HG02973 (cell line): ENCODE results near the gene PCDHGB6.
A peak's percentile ranks its signal among the peaks of the same experiment; 100 is the strongest.
"Not testable (repeated sequence)": the region's sequence is repeated elsewhere in the genome, so short reads cannot be mapped to it uniquely, and the experiment has no call there.

Experiments
- ATAC-seq: cut with Tn5 transposase; IDR thresholded peaks from one replicate; pipeline ENCODE4 v1.9.1; 2021; ENCODE audit warnings: moderate library complexity; ENCODE audit not compliant: unreplicated experiment

PCDHGB6 gene

DNA sequence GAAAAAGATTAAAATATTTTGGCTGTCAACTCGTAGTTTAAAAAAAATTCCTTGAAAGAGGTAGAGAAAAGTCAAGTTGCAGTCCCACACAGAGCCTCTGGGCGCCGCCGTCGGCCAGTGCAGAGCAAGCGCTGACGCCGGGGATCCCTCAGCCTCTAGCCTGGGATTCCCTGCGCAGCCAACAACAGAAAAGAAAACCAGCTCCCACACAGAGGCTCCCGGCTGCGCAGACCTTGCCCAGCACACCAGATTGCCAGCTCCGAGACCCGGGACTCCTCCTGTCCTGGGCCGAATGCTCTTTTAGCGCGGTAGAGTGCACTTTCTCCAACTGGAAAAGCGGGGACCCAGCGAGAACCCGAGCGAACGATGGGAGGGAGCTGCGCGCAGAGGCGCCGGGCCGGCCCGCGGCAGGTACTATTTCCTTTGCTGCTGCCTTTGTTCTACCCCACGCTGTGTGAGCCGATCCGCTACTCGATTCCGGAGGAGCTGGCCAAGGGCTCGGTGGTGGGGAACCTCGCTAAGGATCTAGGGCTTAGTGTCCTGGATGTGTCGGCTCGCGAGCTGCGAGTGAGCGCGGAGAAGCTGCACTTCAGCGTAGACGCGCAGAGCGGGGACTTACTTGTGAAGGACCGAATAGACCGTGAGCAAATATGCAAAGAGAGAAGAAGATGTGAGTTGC, 9.8 kb downstream of the PCDHGB6 start, which contains the start of gene PCDHGB7:
TSS of gene PCDHGB7 (plus strand) at position 184 of the 679 bp plus-strand sequence. CDS start at position 367, 183 bp downstream.
- peak; percentile 89 for ATAC-seq

DNA sequence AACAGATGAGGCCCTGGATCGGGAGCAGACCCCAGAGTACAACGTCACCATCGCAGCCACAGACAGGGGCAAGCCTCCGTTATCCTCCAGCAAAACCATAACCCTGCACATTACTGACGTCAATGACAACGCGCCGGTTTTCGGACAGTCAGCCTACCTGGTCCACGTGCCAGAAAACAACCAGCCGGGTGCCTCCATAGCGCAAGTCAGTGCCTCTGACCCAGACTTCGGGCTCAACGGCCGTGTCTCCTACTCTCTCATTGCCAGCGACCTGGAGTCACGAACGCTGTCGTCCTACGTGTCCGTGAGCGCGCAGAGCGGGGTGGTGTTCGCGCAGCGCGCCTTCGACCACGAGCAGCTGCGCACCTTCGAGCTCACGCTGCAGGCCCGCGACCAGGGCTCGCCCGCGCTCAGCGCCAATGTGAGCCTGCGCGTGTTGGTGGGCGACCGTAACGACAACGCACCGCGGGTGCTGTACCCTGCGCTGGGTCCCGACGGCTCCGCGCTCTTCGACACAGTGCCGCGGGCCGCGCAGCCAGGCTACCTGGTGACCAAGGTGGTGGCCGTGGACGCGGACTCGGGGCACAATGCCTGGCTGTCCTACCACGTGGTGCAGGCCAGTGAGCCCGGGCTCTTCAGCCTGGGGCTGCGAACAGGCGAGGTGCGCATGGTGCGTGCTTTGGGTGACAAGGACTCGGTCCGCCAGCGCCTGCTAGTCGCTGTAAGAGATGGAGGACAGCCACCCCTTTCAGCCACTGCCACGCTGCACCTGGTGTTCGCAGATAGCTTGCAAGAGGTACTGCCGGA, 11.5 kb downstream of the PCDHGB6 start:
- ATAC-seq, result no peak

DNA sequence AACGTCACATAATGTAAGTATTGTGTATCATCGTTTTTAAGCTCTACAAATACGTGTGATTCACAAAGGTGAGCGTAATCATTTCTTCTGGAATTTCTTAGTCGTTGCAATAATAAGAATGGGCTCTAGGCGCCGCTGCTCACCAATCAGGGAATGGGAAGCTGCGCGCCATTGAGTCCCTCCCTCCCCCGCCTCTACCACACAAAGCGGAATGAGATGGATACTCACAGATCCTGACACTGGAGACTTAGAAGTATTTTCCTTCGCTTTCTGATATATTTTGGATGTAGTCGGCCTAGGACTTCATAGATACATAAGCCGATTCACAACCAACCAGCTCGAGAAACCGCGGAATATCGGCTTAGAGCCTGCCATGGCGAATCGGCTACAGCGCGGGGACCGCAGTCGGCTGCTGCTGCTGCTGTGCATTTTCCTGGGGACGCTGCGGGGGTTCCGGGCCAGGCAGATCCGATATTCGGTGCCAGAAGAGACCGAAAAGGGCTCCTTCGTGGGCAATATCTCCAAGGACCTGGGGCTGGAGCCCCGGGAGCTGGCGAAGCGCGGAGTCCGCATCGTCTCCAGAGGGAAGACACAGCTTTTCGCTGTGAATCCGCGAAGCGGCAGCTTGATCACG, 13.2 kb downstream of the PCDHGB6 start, which contains the start of gene PCDHGA11:
TSS of gene PCDHGA11 (plus strand) at position 197 of the 634 bp plus-strand sequence. CDS start at position 374, 177 bp downstream.
- no peak for ATAC-seq

DNA sequence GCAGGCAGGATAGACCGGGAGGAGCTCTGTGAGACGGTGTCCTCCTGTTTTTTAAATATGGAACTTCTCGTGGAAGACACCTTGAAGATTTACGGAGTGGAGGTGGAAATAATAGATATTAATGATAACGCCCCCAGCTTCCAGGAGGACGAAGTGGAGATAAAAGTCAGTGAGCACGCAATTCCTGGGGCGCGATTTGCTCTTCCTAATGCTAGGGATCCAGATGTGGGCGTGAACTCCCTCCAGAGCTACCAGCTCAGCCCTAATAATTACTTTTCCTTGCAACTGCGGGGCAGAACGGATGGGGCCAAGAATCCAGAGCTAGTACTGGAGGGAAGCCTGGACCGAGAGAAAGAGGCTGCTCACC, 13.7 kb downstream of the PCDHGB6 start:
- ATAC-seq, result no peak

DNA sequence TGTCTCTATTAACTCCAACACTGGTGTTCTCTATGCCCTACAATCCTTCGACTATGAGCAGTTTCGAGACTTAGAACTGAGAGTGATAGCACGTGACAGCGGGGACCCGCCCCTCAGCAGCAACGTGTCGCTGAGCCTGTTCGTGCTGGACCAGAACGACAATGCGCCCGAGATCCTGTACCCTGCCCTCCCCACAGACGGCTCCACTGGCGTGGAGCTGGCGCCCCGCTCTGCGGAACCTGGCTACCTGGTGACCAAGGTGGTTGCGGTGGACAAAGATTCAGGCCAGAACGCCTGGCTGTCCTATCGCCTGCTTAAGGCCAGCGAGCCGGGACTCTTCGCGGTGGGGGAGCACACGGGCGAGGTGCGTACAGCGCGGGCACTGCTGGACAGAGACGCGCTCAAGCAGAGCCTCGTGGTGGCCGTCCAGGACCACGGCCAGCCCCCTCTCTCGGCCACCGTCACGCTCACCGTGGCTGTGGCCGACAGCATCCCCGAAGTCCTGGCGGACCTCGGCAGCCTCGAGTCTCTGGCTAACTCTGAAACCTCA, 15.0 kb downstream of the PCDHGB6 start:
- no peak for ATAC-seq

DNA sequence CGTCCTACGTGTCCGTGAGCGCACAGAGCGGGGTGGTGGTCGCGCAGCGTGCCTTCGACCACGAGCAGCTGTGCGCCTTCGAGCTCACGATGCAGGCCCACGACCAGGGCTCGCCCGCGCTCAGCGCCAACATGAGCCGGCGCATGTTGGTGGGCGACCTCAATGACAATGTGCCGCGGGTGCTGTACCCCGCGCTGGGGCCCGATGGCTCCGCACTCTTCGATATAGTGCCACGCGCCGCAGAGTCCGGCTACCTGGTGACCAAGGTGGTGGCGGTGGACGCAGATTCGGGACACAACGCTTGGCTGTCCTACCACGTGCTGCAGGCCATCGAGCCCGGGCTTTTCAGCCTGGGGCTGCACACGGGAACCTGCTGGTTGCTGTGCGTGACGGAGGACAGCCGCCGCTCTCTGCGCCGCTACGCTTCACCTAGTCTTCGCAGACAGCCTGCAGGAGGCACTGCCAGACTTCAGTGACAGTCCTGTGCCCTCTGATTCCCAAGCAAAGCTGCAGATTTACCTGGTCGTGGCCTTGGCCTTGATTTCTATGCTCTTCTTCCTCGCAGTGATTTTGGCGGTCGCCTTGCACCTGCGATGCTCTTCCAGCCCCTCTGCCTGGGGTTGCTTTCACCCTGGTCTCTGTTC, 20.1 kb downstream of the PCDHGB6 start:
- no peak for ATAC-seq

DNA sequence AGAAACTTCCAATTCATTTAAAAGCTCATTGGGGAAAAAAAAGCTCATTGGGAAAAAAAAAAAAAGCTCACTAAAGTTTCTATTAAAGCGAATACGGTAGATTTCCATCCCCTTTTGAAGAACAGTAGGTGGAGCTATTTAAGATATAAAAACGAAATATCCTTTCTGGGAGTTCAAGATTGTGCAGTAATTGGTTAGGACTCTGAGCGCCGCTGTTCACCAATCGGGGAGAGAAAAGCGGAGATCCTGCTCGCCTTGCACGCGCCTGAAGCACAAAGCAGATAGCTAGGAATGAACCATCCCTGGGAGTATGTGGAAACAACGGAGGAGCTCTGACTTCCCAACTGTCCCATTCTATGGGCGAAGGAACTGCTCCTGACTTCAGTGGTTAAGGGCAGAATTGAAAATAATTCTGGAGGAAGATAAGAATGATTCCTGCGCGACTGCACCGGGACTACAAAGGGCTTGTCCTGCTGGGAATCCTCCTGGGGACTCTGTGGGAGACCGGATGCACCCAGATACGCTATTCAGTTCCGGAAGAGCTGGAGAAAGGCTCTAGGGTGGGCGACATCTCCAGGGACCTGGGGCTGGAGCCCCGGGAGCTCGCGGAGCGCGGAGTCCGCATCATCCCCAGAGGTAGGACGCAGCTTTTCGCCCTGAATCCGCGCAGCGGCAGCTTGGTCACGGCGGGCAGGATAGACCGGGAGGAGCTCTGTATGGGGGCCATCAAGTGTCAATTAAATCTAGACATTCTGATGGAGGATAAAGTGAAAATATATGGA, 22.7 kb downstream of the PCDHGB6 start, which contains the start of gene PCDHGA12:
TSS of gene PCDHGA12 (plus strand) at position 176 of the 782 bp plus-strand sequence. CDS start at position 429, 253 bp downstream.
- ATAC-seq, result peak; percentile 86

DNA sequence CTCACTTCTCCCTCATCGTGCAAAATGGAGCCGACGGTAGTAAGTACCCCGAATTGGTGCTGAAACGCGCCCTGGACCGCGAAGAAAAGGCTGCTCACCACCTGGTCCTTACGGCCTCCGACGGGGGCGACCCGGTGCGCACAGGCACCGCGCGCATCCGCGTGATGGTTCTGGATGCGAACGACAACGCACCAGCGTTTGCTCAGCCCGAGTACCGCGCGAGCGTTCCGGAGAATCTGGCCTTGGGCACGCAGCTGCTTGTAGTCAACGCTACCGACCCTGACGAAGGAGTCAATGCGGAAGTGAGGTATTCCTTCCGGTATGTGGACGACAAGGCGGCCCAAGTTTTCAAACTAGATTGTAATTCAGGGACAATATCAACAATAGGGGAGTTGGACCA, 23.5 kb downstream of the PCDHGB6 start:
- peak; percentile 48 for ATAC-seq

DNA sequence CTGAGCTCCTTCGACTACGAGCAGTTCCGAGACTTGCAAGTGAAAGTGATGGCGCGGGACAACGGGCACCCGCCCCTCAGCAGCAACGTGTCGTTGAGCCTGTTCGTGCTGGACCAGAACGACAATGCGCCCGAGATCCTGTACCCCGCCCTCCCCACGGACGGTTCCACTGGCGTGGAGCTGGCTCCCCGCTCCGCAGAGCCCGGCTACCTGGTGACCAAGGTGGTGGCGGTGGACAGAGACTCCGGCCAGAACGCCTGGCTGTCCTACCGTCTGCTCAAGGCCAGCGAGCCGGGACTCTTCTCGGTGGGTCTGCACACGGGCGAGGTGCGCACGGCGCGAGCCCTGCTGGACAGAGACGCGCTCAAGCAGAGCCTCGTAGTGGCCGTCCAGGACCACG, 24.5 kb downstream of the PCDHGB6 start:
- ATAC-seq, result not testable (repeated sequence)

DNA sequence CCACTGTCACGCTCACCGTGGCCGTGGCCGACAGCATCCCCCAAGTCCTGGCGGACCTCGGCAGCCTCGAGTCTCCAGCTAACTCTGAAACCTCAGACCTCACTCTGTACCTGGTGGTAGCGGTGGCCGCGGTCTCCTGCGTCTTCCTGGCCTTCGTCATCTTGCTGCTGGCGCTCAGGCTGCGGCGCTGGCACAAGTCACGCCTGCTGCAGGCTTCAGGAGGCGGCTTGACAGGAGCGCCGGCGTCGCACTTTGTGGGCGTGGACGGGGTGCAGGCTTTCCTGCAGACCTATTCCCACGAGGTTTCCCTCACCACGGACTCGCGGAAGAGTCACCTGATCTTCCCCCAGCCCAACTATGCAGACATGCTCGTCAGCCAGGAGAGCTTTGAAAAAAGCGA, 24.9 kb downstream of the PCDHGB6 start:
- ATAC-seq, result not testable (repeated sequence)

DNA sequence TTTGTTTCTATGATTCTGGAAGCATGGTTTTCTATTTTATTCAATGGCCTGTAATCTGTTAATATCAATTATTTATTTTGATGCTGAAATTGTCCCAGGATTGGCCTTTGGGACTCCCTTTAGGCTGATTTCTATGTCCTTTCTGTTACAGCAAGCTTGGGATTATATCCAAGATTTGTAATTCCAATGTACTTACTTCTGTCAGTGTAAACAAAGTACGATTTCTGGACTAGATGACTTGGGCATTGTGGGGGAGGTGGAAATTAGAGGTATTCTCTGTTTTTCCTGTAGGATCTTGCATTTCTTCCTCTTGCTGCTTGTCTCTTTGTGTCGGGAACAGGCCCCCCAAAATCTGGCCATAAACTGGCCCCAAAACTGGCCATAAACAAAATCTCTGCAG, 26.2 kb downstream of the PCDHGB6 start:
- no peak for ATAC-seq

DNA sequence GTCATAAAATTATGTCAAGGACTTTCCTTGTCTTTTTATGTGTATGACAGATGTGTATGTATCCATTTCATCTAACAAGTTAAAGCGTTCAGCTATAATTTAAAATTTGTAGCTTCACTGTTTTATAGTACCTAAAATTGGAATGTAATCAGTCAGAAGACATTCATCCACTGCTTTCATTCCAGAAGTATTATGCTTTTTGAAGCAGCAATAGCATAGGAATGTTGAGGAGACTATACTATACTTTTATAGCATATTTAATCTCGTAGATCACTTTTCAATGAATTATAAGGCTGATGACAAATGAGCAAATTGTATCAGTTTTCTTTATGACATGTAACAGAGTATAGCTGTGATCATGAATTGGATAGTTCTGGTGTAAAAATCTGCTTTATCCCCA, 29.4 kb downstream of the PCDHGB6 start:
- no peak for ATAC-seq

DNA sequence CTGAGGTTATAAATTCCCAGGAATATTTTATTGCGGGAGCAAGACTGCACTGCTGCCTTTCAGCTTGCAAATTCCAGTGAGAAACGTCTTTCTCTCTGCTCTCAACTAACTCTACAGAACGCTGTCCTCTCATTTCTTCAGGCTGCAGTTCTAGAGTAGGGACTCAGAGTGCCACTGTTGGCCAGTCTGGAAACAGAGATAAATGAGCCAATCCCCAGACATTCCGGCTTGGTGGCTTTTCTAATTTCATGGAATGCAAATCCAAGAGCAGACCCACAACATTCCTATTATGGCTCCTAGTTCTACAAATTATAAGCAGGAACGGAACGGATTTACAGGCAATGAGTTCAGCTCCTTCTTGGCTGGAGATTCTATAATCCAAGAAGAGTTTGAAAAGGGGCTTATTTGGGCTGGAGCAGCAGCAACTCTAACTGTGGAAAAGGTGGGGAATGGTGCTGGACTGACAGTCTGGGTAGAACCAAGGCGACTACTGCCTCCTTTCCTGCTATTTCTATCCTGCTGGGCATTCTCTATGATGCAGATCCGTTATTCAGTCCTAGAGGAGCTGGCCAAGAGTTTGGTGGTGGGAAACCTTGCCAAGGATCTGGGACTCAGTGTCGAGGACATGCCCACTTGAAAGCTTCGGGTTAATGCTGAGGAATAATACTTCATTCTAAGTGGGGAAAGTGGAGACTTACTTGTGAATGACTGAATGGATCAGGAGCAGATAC, 31.8 kb downstream of the PCDHGB6 start:
- no peak for ATAC-seq

DNA sequence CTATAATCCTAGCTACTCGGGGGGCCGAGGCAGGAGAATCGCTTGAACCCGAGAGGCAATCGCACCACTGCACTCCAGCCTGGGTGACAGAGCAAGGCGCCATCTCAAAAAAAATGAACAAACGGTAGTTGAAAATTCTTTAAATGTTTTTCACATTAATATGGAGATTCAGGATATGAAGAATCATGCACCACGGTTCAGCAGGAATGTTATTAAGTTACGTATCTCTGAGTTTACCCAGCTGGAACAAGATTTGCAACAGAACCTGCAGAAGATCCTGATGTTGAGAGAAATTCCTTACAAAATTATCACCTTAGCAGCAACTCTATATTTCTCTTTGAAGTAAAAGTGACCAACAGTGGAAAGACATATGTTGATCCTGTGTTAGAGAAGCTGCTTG, 32.5 kb downstream of the PCDHGB6 start:
- ATAC-seq, result no peak

DNA sequence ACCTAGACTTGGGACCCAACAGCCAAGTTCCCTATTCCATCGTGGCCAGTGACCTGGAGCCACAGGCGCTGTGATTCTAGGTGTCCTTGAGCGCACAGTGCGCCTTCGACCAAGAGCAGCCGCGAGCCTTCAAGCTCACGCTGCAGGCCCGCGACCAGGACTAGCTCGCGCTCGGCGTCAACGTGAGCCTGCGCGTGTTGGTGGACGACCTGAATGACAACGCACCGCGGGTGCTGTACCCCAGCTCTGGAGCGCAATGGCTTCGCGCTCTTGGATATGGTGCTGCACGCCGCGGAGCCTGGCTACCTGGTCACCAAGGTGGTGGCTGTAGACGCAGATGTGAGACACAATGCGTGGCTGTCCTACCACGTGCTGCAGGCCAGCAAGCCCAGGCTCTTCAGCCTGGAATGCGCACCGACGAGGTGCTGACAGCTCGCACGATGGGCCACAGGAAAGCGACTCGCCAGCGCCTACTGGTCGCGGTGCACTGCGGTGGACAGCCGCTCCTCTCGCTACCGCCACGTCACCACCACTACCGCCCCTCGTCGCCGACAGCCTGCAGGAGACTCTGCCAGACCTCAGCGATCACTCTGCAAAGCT, 33.9 kb downstream of the PCDHGB6 start:
- no peak for ATAC-seq
